ENCODE data around the gene CD6. TPM values are rescaled to one million over a fixed set of nuclear protein-coding genes. Genes with fewer than 3 reads are reported as not detected.

CD6 gene
- total RNA-seq, 1 donor, result 176 TPM

DNA sequence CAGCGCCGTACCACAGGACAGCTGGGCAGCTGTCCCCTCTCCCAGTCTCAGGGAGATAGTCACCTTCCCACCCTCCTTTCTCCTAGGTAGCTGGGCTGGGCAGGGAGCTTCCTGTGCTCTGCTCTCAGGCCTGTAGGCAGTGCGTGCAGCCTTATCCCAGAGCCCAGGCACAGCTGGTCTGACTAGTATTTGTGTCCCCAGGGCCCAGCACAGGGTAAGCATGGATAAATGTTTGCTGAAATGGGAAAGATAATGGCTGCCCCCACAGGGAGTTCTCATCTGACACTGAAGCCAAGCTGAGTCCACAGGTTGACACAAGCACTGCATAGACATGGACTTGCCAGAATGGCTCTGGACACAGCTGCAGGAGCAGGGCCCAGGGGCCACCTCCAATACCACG is 29.3 kb upstream of the CD6 start:
- Histone ChIP-seq H3K4me1 (ENCODE audit: insufficient read depth, low read length) (peaks cover 5% of the 10 kb centered on the region), H3K27me3 (ENCODE audit: insufficient read depth, low read length) (no peaks in the 10 kb centered on the region), H3K4me3 (ENCODE audit: low read length) (no peak overlapping the region), H3K9me3 (ENCODE audit: low read depth, low read length) (no peaks in the 10 kb centered on the region)

GRCh38 chr11:60942970-60943565 is 28.4 kb upstream of the CD6 start:
- no peaks in the 10 kb centered on the region for H3K27me3 ChIP-seq (ENCODE audit: insufficient read depth, low read length)
- H3K4me3 ChIP-seq (ENCODE audit: low read length), result no peak overlapping the region
- H3K9me3 ChIP-seq (ENCODE audit: low read depth, low read length), result no peaks in the 10 kb centered on the region
- H3K4me1 ChIP-seq (ENCODE audit: insufficient read depth, low read length), result peaks cover 10% of the 10 kb centered on the region

- H3K4me1 ChIP-seq (ENCODE audit: insufficient read depth, low read length), result peaks cover 23% of the 10 kb centered on the region
- no peaks in the 10 kb centered on the region for H3K9me3 ChIP-seq (ENCODE audit: low read depth, low read length)
- no peaks in the 10 kb centered on the region for H3K27me3 ChIP-seq (ENCODE audit: insufficient read depth, low read length)
- H3K4me3 ChIP-seq (ENCODE audit: low read length), result no peak overlapping the region
Observed at GRCh38 chr11:60944490-60945294, 26.8 kb upstream of the CD6 start.

- no peaks in the 10 kb centered on the region for H3K27me3 ChIP-seq (ENCODE audit: insufficient read depth, low read length)
- no peaks in the 10 kb centered on the region for H3K9me3 ChIP-seq (ENCODE audit: low read depth, low read length)
- H3K4me1 ChIP-seq (ENCODE audit: insufficient read depth, low read length), result peaks cover 29% of the 10 kb centered on the region
- no peak overlapping the region for H3K4me3 ChIP-seq (ENCODE audit: low read length)
Observed at GRCh38 chr11:60945295-60945667, 26.2 kb upstream of the CD6 start.

DNA sequence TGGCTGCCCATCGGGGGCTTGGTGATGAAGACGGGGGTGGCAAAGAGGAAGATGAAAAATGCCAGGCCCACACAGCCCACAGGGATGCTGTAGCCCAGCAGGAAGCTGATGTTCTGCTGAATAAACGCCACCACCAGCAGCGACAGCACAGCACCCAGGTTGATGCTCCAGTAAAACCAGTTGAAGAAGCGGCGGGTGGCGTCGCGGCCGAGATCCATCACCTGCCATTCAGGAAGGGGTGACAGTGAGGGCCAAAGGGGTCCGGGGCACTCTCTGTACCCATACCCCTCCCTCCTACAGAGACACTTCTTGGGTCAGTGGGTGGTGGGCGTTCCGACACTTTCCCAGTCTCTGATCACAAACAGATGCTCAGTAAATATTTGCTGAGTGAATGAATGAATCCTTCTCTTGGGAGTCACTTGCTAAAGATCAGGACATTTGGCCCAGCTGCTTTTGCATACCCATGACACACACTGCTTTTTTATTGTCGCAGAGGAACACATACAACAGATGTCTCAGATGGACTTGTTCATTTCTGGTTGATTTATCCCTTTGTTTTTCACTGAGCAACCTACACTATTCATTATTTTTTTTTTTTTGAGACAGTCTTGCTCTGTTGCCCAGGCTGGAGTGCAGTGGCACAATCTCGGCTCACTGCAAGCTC is 24.7 kb upstream of the CD6 start:
- H3K4me1 ChIP-seq (ENCODE audit: insufficient read depth, low read length), result peaks cover 37% of the 10 kb centered on the region
- no peaks in the 10 kb centered on the region for H3K27me3 ChIP-seq (ENCODE audit: insufficient read depth, low read length)
- H3K4me3 ChIP-seq (ENCODE audit: low read length), result no peak overlapping the region
- no peaks in the 10 kb centered on the region for H3K9me3 ChIP-seq (ENCODE audit: low read depth, low read length)

DNA sequence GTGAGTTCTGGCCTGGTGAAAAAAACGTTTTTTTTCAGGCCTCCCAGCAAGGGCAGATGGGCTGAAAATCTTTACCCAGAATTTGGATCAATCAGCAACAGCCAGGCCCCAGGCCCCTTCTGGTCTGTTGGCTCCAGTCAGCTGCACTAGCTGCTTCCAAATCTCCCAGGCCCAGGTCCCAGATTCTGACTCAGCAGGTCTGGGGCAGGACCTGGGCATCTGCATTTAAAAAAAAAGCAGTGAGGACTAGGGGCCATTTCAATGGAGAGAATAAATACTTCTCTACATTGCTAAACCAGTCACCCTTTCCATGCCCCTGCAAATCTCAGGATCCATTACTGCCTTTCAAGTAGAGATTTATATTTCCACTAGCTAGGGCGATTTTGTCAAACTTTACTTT is 23.8 kb upstream of the CD6 start:
- H3K9me3 ChIP-seq (ENCODE audit: low read depth, low read length), result no peaks in the 10 kb centered on the region
- peaks cover 38% of the 10 kb centered on the region for H3K4me1 ChIP-seq (ENCODE audit: insufficient read depth, low read length)
- H3K4me3 ChIP-seq (ENCODE audit: low read length), result no peak overlapping the region
- H3K27me3 ChIP-seq (ENCODE audit: insufficient read depth, low read length), result no peaks in the 10 kb centered on the region

GRCh38 chr11:60948250-60948649 is 23.2 kb upstream of the CD6 start:
- no peak overlapping the region for H3K4me3 ChIP-seq (ENCODE audit: low read length)
- H3K27me3 ChIP-seq (ENCODE audit: insufficient read depth, low read length), result no peaks in the 10 kb centered on the region
- peaks cover 43% of the 10 kb centered on the region for H3K4me1 ChIP-seq (ENCODE audit: insufficient read depth, low read length)
- no peaks in the 10 kb centered on the region for H3K9me3 ChIP-seq (ENCODE audit: low read depth, low read length)

DNA sequence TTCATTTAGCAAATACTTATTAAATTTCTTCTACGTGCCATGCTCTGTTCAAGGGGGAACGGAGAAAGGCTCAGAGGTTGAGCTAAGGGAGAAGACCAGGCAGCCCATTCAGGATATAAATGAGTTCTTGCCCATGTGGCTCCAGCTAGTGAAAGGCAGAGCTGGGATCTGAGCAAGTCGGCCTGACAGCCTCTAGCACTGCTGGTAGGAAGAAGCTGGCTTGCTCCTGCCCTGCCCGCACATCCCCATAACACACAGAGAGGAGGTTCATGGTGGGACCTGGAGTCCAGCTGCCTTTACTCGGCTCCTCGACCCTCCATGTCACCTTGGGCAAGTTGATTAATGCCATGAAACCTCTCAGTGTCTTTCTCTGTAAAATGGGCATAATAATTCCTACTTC is 21.5 kb upstream of the CD6 start:
- Histone ChIP-seq H3K9me3 (ENCODE audit: low read depth, low read length) (no peaks in the 10 kb centered on the region), H3K4me3 (ENCODE audit: low read length) (peak overlapping the region; percentile 54), H3K4me1 (ENCODE audit: insufficient read depth, low read length) (peaks cover 61% of the 10 kb centered on the region), H3K27me3 (ENCODE audit: insufficient read depth, low read length) (no peaks in the 10 kb centered on the region)

- Histone ChIP-seq H3K9me3 (ENCODE audit: low read depth, low read length) (no peaks in the 10 kb centered on the region), H3K4me1 (ENCODE audit: insufficient read depth, low read length) (peaks cover 72% of the 10 kb centered on the region), H3K27me3 (ENCODE audit: insufficient read depth, low read length) (no peaks in the 10 kb centered on the region), H3K4me3 (ENCODE audit: low read length) (peak overlapping the region; percentile 54)
Observed at GRCh38 chr11:60950933-60951605, 20.4 kb upstream of the CD6 start.

DNA sequence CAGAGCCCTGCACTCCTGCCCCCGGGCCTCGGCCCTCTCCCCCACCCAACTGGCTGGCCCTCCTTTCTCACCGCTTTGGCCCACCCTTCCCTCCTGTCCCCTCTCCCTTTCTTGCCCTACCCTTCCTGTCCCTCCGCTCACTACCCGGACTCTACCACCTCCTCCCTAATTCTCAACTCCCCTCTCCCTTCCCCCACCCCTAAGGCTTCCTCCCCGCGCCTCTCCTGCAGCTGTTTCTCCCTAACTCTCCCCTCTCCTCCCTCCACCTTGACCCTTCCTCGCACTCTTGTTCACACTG is 19.9 kb upstream of the CD6 start:
- Histone ChIP-seq H3K4me1 (ENCODE audit: insufficient read depth, low read length) (peaks cover 75% of the 10 kb centered on the region), H3K27me3 (ENCODE audit: insufficient read depth, low read length) (no peaks in the 10 kb centered on the region), H3K4me3 (ENCODE audit: low read length) (peak overlapping the region; percentile 54), H3K9me3 (ENCODE audit: low read depth, low read length) (no peaks in the 10 kb centered on the region)

DNA sequence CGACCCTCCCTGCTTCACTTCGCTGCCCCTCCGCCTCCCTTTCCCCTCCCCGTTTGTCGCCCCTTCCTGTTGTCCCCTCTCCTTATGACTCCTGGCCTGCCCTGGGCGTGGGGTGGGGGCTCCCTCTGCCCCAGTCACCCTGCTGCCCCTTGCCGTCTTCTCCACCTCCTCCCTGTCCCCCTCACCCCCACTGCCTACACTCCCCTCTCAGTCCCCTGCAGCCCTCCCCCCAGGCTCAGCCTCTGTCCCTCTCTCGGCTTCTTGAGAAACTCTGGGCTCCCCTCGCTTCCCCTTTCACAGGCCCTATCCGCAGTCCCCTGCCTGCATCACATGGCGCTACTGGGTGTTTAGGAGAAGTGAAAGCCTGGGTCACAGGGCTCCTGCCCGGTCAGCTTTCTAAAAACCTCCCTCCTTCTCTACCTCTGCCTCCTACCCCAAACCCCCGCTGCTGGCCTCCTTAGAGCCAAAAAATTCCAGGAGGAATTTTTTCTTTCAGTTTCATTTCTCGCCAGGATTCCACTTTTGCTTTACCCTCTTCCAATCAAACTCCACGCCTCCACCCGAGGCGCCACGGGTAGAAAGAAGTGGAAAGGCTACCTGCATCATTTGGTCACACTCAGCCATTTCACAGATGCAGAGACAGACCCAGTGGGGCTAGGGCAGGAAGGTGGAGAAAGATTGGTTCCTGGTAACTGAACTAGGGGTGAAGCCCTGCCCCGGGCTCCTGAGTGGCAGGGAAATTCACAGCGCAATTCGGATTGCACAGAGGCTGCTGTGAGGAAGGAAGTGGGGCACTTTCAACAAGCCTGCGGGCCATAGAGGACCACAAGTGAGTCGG is 19.4 kb upstream of the CD6 start, which contains the start of gene SLC15A3:
SLC15A3 (minus strand) TSS at position 273 of the 838 bp plus-strand sequence. CDS start 625 bp downstream, outside the sequence.
- no peaks in the 10 kb centered on the region for H3K9me3 ChIP-seq (ENCODE audit: low read depth, low read length)
- peaks cover 75% of the 10 kb centered on the region for H3K4me1 ChIP-seq (ENCODE audit: insufficient read depth, low read length)
- H3K4me3 ChIP-seq (ENCODE audit: low read length), result peak within 1 kb of the TSS; percentile 54

DNA sequence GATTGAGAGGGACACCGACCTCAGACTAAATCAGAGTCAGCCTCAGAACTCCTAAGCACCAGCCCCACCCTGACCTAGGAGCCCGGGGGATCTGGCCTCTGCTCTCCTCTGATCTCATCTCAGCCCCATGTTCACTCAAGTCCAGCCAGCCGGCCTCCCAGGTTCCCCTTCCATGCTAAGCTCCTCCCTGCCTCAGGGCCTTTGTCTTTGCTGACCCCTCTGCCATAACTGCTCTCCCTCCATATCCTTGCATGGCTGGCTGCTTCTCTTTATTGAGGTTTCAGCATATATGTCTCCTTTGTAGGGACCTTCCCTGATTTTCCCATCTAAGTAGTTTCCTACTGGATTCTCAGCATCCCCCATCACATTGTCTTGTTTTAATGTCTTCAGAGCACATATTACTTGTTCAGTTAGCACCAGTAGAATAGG is 18.7 kb upstream of the CD6 start:
- Histone ChIP-seq H3K9me3 (ENCODE audit: low read depth, low read length) (no peaks in the 10 kb centered on the region), H3K27me3 (ENCODE audit: insufficient read depth, low read length) (no peaks in the 10 kb centered on the region), H3K4me1 (ENCODE audit: insufficient read depth, low read length) (peaks cover 71% of the 10 kb centered on the region), H3K4me3 (ENCODE audit: low read length) (no peak overlapping the region)

More for the DNA sequence above, 19.4 kb upstream of the CD6 start, which contains the start of gene SLC15A3:
- no peaks in the 10 kb centered on the region for H3K27me3 ChIP-seq (ENCODE audit: insufficient read depth, low read length)

- Histone ChIP-seq H3K4me1 (ENCODE audit: insufficient read depth, low read length) (peaks cover 67% of the 10 kb centered on the region), H3K9me3 (ENCODE audit: low read depth, low read length) (no peaks in the 10 kb centered on the region), H3K4me3 (ENCODE audit: low read length) (no peak overlapping the region), H3K27me3 (ENCODE audit: insufficient read depth, low read length) (no peaks in the 10 kb centered on the region)
Observed at GRCh38 chr11:60953781-60954180, 17.7 kb upstream of the CD6 start.

DNA sequence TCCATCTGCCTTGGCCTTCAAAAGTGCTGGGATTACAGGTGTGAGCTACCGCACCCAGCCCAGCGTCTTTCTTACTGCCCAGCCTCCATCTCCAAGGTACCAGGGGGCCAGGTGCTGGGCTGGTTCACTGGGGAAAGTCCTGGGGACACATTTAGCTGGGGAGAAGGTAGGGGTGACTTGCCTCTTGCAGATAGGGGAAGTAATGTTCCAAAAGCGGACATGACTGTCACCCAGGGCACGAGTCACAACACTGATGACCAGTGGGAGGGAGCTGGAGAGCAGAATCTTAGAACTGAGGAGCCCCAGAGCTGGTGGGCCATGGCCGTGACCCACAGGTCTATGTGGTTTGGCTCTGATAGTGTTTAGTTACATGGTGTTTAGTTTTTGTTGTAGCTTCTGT is 17.1 kb upstream of the CD6 start:
- H3K4me3 ChIP-seq (ENCODE audit: low read length), result no peak overlapping the region
- no peaks in the 10 kb centered on the region for H3K9me3 ChIP-seq (ENCODE audit: low read depth, low read length)
- H3K27me3 ChIP-seq (ENCODE audit: insufficient read depth, low read length), result peaks cover 2% of the 10 kb centered on the region
- H3K4me1 ChIP-seq (ENCODE audit: insufficient read depth, low read length), result peaks cover 60% of the 10 kb centered on the region
